NCI-H345 (cell line): ENCODE results near the gene SLC35F6.

ENCODE experiments used
- DNase-seq: peaks from one replicate; lab custom pipeline; 2025; lab: John Stamatoyannopoulos, UW

SLC35F6 gene, protein sequence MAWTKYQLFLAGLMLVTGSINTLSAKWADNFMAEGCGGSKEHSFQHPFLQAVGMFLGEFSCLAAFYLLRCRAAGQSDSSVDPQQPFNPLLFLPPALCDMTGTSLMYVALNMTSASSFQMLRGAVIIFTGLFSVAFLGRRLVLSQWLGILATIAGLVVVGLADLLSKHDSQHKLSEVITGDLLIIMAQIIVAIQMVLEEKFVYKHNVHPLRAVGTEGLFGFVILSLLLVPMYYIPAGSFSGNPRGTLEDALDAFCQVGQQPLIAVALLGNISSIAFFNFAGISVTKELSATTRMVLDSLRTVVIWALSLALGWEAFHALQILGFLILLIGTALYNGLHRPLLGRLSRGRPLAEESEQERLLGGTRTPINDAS

DNA sequence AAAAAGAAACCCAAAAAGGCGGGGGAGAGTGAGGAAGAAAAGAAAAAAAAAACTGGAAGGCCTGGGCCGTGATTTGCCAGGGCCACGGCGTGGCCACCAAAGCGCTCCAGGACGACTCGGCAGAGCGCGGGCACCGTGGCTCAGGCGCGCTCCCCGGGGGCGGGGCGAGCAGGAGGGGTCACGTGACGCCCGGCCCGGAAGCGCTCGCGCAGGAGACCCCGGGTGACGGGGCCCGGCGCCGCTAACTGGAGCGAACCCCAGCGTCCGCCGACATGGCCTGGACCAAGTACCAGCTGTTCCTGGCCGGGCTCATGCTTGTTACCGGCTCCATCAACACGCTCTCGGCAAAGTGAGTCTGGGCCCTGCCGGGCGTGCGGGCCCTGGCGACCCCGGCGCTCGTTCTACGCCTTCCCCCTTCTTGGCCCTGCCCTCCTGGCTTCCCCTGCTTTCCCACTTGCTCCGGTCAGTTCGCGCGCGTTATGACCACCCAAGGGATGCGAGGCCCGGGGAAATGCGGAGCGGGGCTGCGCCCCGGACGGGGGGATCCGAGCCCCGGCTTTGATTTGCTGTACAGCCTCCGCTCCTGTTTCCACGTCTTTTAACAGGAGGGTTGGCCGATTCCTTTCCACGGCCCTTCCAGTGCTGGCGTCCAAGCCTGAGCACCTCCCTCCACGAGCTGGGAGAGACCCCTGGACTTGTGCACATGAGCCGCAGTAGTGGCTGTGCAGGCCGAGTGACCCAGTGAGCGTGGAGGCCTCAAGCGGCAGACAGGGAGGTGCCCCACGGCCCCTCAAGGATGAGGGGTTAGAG lies at the start of gene SLC35F6:
TSS of gene SLC35F6 (plus strand) at position 207 of the 810 bp plus-strand sequence. CDS start at position 273, 66 bp downstream.
- peak; percentile 89 for DNase-seq

DNA sequence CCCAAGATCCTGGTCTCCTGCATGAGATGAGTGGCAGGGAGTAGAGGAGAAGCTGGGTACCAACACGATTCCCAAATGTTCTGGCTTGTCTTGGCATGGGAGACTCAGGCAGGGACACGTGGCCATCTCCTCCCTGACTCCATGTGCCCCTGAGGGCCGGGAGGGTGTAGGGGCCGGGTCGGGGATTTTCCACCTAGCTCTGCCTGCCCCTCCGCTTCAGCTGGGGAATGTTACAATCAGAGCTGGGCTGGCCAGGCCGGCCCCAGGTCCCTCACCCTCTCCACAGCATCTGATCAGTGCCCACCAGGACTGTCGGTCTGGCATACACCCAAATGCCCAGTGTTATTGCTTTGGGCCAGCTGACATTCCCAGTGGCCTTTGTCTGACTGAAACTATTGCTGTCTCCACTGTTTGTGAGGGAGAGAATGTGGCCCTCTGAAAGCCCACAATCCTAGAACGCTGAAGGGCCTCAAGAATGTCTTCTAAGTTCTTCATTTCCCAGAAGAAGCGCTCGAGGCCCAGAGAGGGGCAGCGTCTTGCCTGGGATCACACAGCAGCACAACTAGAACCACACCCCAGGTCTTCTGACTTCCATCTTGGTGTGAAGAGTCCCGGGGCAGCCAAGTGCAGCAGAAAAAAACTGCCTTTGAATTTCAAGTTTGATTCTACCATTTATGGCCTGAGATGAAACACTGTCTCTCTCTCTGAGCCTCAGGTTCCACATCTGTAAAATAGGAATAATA lies 48.4 kb upstream of the SLC35F6 start:
- DNase-seq = no peak

GRCh38 chr2:26716340-26716739 lies 47.7 kb upstream of the SLC35F6 start:
- DNase-seq = no peak

- no peak for DNase-seq
Observed at GRCh38 chr2:26716769-26717168, 47.3 kb upstream of the SLC35F6 start.

- DNase-seq = no peak
Observed at GRCh38 chr2:26717362-26717761, 46.7 kb upstream of the SLC35F6 start.

GRCh38 chr2:26718949-26719686 lies 45.0 kb upstream of the SLC35F6 start:
- DNase-seq = no peak

DNA sequence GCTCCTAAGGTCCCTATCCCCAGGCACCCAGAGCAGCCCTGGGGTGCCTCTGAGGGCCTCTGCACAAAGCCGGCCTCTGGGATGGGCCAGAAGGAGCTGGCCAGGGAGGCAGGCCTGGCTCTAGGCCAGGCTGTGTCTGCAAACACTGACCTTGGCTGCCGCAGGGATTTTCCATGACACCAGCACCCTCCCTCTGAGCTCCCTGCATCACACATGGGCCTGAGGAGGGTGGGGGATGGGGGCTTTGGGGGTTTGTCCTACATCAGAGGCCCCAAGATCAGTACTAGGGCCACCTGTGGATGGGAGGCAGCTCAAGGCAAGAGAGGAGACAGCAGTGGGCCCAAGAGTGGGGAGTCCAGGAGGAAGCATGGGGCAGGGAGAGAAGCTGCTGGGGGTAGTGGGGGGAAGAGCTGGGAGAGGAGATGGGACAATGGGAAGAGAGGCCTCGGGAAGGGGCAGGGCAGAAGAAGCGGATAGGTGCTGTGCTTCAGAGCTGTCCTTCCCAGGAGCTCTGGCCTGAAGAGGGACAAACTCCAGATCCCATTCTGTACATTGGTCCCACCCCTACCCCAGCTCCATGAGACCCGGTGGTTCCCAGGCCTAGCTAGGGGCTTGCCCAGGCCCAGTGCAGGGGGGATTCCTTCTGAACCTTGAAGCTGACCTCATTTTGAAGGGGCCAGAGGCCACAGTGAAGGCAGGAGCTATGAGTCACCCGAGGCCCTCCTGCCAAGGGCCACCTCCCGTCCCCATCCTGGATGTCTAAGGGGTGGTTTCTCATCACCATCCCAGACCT lies 43.6 kb upstream of the SLC35F6 start:
- peak; percentile 24 for DNase-seq

DNA sequence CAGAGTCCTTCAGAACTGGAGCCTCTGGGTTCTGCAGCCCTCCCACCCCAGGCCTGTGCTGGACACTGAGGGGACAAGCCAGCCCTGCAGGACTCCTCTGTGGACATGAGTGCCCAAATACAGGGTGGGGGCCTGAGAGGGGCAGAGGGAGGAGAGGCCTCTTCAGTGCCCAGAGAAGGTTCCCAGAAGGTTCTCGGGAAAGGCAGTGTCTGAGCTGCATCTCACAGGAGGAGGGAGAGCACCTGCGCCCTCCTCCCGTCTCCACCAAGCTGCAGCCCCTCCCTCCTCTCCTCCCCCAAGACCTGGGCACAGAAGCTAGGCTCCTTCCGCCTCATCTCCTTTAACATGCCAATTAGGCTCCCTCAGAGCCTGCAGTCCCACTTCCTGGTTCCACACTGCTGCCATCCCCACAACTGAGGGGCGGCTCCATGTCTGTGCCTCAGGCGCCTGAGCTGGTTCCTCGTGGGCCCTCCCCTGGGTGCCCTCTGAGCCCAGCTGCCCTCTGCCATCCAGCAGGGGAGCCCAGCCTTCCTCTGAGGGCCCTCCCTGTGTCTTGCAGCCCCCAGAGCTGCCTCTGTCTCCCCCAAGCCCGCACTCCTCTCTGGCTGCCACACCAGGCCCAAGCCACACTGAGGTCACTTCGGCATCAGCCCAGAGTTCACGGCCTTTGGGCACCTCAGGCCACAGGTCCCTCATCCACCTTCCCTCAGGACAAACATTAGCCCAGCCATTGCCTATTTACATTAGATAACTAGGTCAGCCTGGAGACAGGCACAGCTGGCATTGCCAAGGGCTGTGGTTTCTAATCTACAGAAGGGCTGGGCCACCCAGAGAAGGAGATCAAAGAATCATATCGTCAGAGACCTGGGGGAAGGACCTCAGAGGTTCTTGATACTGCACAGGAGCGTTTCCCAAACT lies 42.7 kb upstream of the SLC35F6 start:
- DNase-seq = no peak

GRCh38 chr2:26722328-26722727 lies 41.8 kb upstream of the SLC35F6 start:
- DNase-seq = no peak

DNA sequence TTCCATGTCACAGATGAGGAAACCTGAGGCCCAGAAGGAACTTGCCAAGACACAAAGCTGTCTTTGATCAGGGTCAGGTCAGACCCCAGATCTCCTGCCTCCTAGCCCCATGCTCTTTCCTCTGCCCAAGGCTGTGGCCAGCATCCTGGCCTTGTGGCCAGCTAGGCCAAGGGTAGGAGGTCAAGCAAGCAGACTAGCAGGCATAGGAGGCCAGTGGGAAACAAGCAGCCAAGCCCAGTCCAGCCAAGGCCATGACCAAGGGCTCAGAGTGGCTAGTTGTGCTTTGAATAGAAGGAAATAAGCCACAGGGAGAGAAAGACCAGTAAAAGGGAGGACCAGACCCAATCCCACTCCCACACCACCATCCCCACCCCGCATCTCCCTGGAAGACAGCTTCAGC lies 41.2 kb upstream of the SLC35F6 start:
- DNase-seq = no peak

DNA sequence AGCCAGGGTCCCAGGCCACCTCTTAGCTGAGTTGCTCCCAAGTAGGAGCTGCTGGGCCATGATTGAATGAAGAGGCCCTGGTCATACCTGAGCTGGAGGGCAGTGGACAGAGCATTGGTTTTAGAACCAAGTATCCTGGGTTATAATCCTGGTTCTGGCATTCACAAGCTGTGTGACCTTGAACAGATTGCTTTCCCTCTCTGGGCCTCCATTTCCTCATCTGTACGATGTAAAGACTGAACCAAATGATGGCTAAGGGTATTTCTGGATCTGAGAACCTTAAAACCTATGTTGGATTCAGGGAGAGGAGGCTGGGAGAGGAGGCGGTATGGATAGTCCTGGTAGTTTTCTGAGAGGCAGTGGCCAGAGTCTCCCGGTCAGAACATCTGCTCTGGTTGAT lies 40.6 kb upstream of the SLC35F6 start:
- no peak for DNase-seq

- no peak for DNase-seq
Observed at GRCh38 chr2:26723991-26724750, 39.9 kb upstream of the SLC35F6 start.

DNA sequence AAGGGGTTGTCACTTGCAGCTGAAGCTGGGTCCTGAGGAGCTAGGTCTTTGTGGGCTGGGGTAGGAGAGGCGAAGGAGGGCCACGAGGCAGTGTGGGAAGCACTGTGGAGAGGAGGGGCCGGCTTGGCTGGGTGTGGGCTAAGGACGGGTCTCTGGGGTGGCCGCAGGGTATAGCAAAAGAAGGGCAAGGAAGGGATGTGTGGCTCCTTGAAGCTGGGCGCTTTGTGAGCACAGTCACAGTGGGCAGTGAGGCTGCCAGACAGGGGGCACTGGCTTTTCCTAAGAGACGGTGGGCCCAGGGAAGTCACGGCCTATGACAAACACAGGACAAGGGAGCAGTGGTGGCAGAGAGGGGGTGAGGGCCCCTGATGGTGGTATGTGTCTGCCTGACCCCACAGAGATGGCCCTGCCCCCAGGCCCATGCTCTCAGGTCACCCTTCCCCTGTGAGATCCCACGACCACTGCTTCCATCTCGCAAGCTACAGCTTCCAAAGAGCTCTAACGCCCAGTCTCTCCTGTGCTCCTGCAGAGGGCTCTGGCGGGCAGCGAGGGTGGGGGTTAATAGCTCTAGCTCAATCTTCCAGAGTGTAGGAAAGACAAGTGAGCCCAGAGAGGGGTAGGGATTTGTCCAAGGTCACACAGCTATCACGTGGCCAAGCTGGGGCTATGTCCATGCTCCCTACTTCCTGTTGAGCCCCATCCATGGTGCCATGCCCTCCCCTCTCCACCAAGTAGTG lies 39.1 kb upstream of the SLC35F6 start:
- DNase-seq = no peak

DNA sequence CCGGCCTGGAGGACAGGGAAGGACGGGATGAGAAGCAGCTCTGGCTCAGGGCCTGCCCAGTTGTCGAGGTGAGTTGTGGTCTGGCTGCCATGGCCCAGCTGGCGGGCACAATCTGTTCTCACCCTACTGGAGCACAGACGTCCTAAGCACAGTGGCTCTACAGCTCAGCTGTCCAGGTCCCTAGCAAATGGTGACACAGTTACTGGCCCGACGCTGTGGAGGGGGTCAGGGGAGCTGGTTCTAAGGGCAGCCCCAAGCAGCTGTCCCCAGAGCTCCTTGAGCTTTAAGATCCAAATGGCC lies 38.6 kb upstream of the SLC35F6 start:
- no peak for DNase-seq

DNA sequence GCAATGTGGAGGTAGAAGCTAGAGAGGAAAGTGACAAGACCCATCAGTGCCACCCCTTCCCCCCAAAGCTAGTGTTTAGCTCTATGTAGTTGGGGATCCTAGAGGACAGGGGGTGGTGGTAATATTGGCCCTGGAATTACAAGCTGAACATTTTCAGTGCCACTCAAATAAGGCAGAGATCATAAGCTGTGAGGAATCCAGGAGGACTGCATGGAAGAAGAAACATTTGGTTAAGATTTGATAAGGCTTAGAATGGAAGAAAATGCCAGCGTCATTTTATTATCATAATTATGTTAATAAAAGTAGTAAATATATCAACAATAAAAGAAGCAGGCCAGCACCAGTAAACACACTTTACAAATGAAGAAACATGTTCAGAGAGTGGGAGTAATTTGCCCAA lies 37.9 kb upstream of the SLC35F6 start:
- DNase-seq = no peak

DNA sequence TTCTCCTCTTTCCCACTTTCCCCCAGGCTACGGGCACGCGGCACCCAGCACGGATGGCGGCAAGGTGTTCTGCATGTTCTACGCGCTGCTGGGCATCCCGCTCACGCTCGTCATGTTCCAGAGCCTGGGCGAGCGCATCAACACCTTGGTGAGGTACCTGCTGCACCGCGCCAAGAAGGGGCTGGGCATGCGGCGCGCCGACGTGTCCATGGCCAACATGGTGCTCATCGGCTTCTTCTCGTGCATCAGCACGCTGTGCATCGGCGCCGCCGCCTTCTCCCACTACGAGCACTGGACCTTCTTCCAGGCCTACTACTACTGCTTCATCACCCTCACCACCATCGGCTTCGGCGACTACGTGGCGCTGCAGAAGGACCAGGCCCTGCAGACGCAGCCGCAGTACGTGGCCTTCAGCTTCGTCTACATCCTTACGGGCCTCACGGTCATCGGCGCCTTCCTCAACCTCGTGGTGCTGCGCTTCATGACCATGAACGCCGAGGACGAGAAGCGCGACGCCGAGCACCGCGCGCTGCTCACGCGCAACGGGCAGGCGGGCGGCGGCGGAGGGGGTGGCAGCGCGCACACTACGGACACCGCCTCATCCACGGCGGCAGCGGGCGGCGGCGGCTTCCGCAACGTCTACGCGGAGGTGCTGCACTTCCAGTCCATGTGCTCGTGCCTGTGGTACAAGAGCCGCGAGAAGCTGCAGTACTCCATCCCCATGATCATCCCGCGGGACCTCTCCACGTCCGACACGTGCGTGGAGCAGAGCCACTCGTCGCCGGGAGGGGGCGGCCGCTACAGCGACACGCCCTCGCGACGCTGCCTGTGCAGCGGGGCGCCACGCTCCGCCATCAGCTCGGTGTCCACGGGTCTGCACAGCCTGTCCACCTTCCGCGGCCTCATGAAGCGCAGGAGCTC lies 36.2 kb upstream of the SLC35F6 start:
- no peak for DNase-seq

- no peak for DNase-seq
Observed at GRCh38 chr2:26729311-26729710, 34.8 kb upstream of the SLC35F6 start.
